ENCODE data around the gene PLXDC2. TPM values are rescaled to one million over a fixed set of nuclear protein-coding genes. Genes with fewer than 3 reads are reported as not detected.

PLXDC2 gene
- total and polyA plus RNA-seq, 2 experiments from 2014 or later = 13.5 to 19.4 TPM

- Histone ChIP-seq H3K4me3 (no peak overlapping the region), H3K4me1 (ENCODE audit: insufficient read depth) (peaks cover 49% of the 10 kb centered on the region), H3K9me2 (ENCODE audit: insufficient read depth) (no peaks in the 10 kb centered on the region), H3K27ac (ENCODE audit: low read depth) (peak overlapping the region; percentile 80), H3K79me2 (replicated peaks; ENCODE audit: insufficient read depth) (peaks cover 56% of the 10 kb centered on the region), H3F3A (replicated peaks; ENCODE audit: low read depth) (no peaks in the 10 kb centered on the region), H4K20me1 (replicated peaks; ENCODE audit: insufficient read depth) (no peaks in the 10 kb centered on the region), H2AFZ (no peak overlapping the region), H3K36me3 (ENCODE audit: insufficient read depth) (no peaks in the 10 kb centered on the region), H3K4me2 (peak overlapping the region; percentile 4), H3K27me3 (ENCODE audit: insufficient read depth) (no peaks in the 10 kb centered on the region)
- Mint-ChIP-seq H3K27me3 (ENCODE audit: insufficient read depth, low read depth, poor library complexity) (no peaks in the 10 kb centered on the region), H3K4me3 (no peak overlapping the region), H3K36me3 (ENCODE audit: low read depth) (peaks cover 5% of the 10 kb centered on the region; the same call in 2 of the 3 replicates), H3K4me1 (peaks cover 52% of the 10 kb centered on the region), H3K27ac (peak overlapping the region; percentile 28), H3K9me3 (no peaks in the 10 kb centered on the region)
- DNase-seq (ENCODE audit: low spot score) = peak; percentile 40
- no peak for TF ChIP-seq JUNB (IDR thresholded peaks at IDR 0.05; ENCODE audit: unreplicated experiment)
- no peak for TF ChIP-seq ZNF331 (CRISPR knock-in tag; IDR thresholded peaks at IDR 0.05; ENCODE audit: low read depth)
- TF ChIP-seq CTCF (conservative IDR thresholded peaks at IDR 0.05; ENCODE audit: low read depth in 2 of 2) = no peak
- no peak for TF ChIP-seq NANOG (IDR thresholded peaks at IDR 0.05; ENCODE audit: borderline replicate concordance)
- TF ChIP-seq CREB1 (CRISPR knock-in tag; IDR thresholded peaks at IDR 0.05; ENCODE audit: low read depth) = no peak
- no peak for TF ChIP-seq ZNF114 (CRISPR knock-in tag; IDR thresholded peaks at IDR 0.05)
- no peak for TF ChIP-seq EZH2 (IDR thresholded peaks at IDR 0.05; ENCODE audit: low read depth, unreplicated experiment)
- no peak for TF ChIP-seq POLR2AphosphoS5 (IDR thresholded peaks at IDR 0.05; ENCODE audit: low read depth)
- TF ChIP-seq STAT1 (IDR thresholded peaks at IDR 0.05; ENCODE audit: unreplicated experiment) = no peak
- TF ChIP-seq ETS1 (IDR thresholded peaks at IDR 0.05) = no peak
- no peak for TF ChIP-seq EZH2phosphoT487 (IDR thresholded peaks at IDR 0.05; ENCODE audit: unreplicated experiment)
- peak; percentile 44; the same call in 2 of the 3 replicates for ATAC-seq
Observed at GRCh38 chr10:19986591-19986990, 170.4 kb downstream of the PLXDC2 start.

- H3K27me3 ChIP-seq (ENCODE audit: insufficient read depth) = no peaks in the 10 kb centered on the region
- no peaks in the 10 kb centered on the region for H4K20me1 ChIP-seq (replicated peaks; ENCODE audit: insufficient read depth)
- Mint-ChIP-seq H3K36me3 (ENCODE audit: low read depth) (peaks cover 7% of the 10 kb centered on the region; the same call in 2 of the 3 replicates), H3K27me3 (ENCODE audit: insufficient read depth, low read depth, poor library complexity) (no peaks in the 10 kb centered on the region), H3K9me3 (no peaks in the 10 kb centered on the region), H3K4me3 (no peak overlapping the region), H3K27ac (peak overlapping the region; percentile 28; the same call in 1 of the 2 replicates), H3K4me1 (peaks cover 50% of the 10 kb centered on the region)
- DNase-seq (ENCODE audit: low spot score) (peak; percentile 75), ATAC-seq (peak; percentile 66)
- H3K36me3 ChIP-seq (ENCODE audit: insufficient read depth) = no peaks in the 10 kb centered on the region
- H3K79me2 ChIP-seq (replicated peaks; ENCODE audit: insufficient read depth) = peaks cover 53% of the 10 kb centered on the region
- no peak overlapping the region for H3K4me3 ChIP-seq
- no peak overlapping the region for H2AFZ ChIP-seq
- H3K9me2 ChIP-seq (ENCODE audit: insufficient read depth) = no peaks in the 10 kb centered on the region
- no peaks in the 10 kb centered on the region for H3F3A ChIP-seq (replicated peaks; ENCODE audit: low read depth)
- H3K4me1 ChIP-seq (ENCODE audit: insufficient read depth) = peaks cover 45% of the 10 kb centered on the region
- peak overlapping the region; percentile 80 for H3K27ac ChIP-seq (ENCODE audit: low read depth)
- peak overlapping the region; percentile 10; the same call in 1 of the 2 replicates for H3K4me2 ChIP-seq
- no peak for TF ChIP-seq JUNB (IDR thresholded peaks at IDR 0.05; ENCODE audit: unreplicated experiment)
- 0 out of 2 replicates have a peak, but pooled peaks have one; percentile 51 for TF ChIP-seq NANOG (IDR thresholded peaks at IDR 0.05; ENCODE audit: borderline replicate concordance)
- no peak for TF ChIP-seq EZH2 (IDR thresholded peaks at IDR 0.05; ENCODE audit: low read depth, unreplicated experiment)
- no peak for TF ChIP-seq EZH2phosphoT487 (IDR thresholded peaks at IDR 0.05; ENCODE audit: unreplicated experiment)
- no peak for TF ChIP-seq ZNF114 (CRISPR knock-in tag; IDR thresholded peaks at IDR 0.05)
- TF ChIP-seq REST (IDR thresholded peaks at IDR 0.05; ENCODE audit: unreplicated experiment) = no peak
- no peak for TF ChIP-seq STAT1 (IDR thresholded peaks at IDR 0.05; ENCODE audit: unreplicated experiment)
Observed at GRCh38 chr10:19987931-19988330, 171.7 kb downstream of the PLXDC2 start.
